H1 (cell line): ENCODE data around the gene KRTAP24-1. TPM values are rescaled to one million over a fixed set of nuclear protein-coding genes. Genes with fewer than 3 reads are reported as not detected.

Experiments used
- CHD7 ChIP-seq: fragments of 300-600 bp; sonication (generic); IDR thresholded peaks from 2 replicates; pipeline ENCODE4 v1.7.1; 2012; ENCODE audit warnings: low read length, moderate library complexity, mild to moderate bottlenecking, inconsistent platforms; ENCODE audit not compliant: insufficient replicate concordance
- HDAC6 ChIP-seq: IDR thresholded peaks from one replicate; pipeline ENCODE4 v1.7.1; 2012; ENCODE audit warnings: low read depth, mild to moderate bottlenecking, inconsistent platforms, low read length, moderate library complexity
- PHF8 ChIP-seq: fragments of 200-600 bp; sonication (generic); conservative IDR thresholded peaks from 2 replicates; pipeline ENCODE4 v1.7.1; 2012; ENCODE audit warnings: low read depth, mild to moderate bottlenecking, inconsistent platforms, low read length, moderate library complexity
- POU5F1 ChIP-seq: IDR thresholded peaks from 2 replicates; pipeline ENCODE4 v1.6.1; 2011; ENCODE audit warnings: low read depth, mild to moderate bottlenecking, low read length, moderate library complexity
- SP1 ChIP-seq: IDR thresholded peaks from 2 replicates; pipeline ENCODE4 v1.6.1; 2011; ENCODE audit warnings: low read depth, low read length
- polyA plus RNA-seq, 7 experiments: library from polyadenylated mRNA; depleted of rRNA in 3 of 7; stranded (reverse) in 5 of 7; unstranded in 2 of 7; fragments of >200 nt in 5 of 7; fragments of 200-250 nt in 2 of 7; gene quantifications; 1 replicate in 5 of 7; 2 replicates in 1 of 7; 4 replicates in 1 of 7; pipeline versions ENCODE4 v1.2.1 to v1.2.3, GENCODE V29; 2011 to 2013; ENCODE audit warnings: missing spikeins in 2 of 7, mixed read lengths in 2 of 7
- total RNA-seq: library from RNA; stranded (reverse); fragmentation: NEBNext Ultra II Directional; extraction: Animal tissue kit (Norgen Biotek cat#: 25700); gene quantifications from 2 replicates; pipeline ENCODE4 v1.2.1, GENCODE V29; 2021

The KRTAP24-1 gene
- total and polyA plus RNA-seq, 2 of the 8 experiments (the other 6 are each of a cell fraction or from before 2014, with no cell fraction given), result not detected

- TF ChIP-seq CHD7, result no peak
- no peak for TF ChIP-seq HDAC6
- TF ChIP-seq SP1, result no peak
- TF ChIP-seq POU5F1, result no peak
- TF ChIP-seq PHF8, result no peak
Measured at GRCh38 chr21:30234050-30234449, 48.7 kb downstream of the KRTAP24-1 start (continued).
